Measurements from ENCODE around the gene SBF1. TPM values are rescaled to one million over a fixed set of nuclear protein-coding genes. Genes with fewer than 3 reads are reported as not detected.

SBF1 gene
- polyA plus RNA-seq, 4 donors: 27.3 to 43.7 (median 35.4) TPM

DNA sequence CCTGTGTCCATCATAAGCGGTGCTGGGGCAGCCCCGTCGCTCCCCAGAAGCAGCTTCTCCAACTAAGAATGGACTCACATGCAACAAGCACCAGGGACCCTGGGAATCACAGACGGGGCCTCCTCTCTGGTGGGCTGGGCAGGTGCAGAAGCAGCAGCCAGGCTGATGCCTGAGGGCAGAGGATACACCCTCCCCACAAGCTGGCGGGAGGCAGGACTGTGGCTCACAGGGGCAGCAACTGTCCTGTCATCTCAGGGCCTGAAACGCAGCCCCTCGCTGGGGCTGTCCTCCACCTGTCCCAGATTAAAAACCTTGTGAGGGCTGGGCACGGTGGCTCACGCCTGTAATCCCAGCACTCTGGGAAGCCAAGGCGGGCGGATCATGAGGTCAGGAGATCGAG, 3.1 kb upstream of the SBF1 start:
- H3K4me1 ChIP-seq (ENCODE audit: control insufficient read depth in 3 of 3, insufficient read depth in 2 of 3, low read depth in 1 of 3, low read length in 2 of 3): peaks cover 0 to 24% (median 7%) of the 10 kb centered on the region in 3 donors
- peaks cover 0 to 15% (median 0%) of the 10 kb centered on the region in 3 donors for H3K36me3 ChIP-seq (ENCODE audit: control insufficient read depth in 3 of 3, insufficient read depth in 2 of 3, low read depth in 1 of 3, low read length in 3 of 3)
- no peak for DNase-seq
- H3K27ac ChIP-seq (ENCODE audit: low read depth in 1 of 3, low read length in 2 of 3): no peak overlapping the region
- no peak overlapping the region for H3K4me3 ChIP-seq (ENCODE audit: low read depth in 1 of 3, low read length in 3 of 3)
- 90 to 93% (median 91%) methylated on average over 12 of the region's 12 CpGs for WGBS, 3 donors
- H3K9me3 ChIP-seq (ENCODE audit: control insufficient read depth in 2 of 2, insufficient read depth in 1 of 2, low read depth in 1 of 2, low read length in 1 of 2): no peaks in the 10 kb centered on the region
- FAIRE-seq: no peak
- peaks cover 0 to 37% (median 1%) of the 10 kb centered on the region in 3 donors for H3K27me3 ChIP-seq (ENCODE audit: control insufficient read depth in 3 of 3, insufficient read depth in 3 of 3, low read length in 3 of 3)

DNA sequence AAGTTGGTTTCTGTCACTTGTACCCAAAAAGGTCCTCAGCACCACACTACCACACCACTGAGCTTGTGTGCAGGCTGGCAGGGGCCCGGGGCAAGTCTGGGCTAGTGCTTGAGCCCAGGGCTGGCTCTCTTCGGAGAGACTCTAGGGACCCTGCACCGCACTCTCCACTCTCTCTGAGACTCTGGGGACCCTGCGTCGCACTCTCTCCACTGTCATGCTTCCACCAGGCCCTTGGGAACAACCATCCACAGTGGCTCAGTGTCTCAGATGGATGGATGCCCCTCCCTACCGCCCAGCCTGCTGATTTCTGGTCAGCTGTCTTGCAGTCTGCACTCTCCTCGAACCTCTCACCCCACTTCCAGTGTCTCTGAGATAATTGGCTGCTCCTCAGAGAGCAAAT, 2.0 kb upstream of the SBF1 start:
- H3K36me3 ChIP-seq (ENCODE audit: control insufficient read depth in 3 of 3, insufficient read depth in 2 of 3, low read depth in 1 of 3, low read length in 3 of 3): peaks cover 0 to 16% (median 0%) of the 10 kb centered on the region in 3 donors
- peaks cover 0 to 32% (median 0%) of the 10 kb centered on the region in 3 donors for H3K27me3 ChIP-seq (ENCODE audit: control insufficient read depth in 3 of 3, insufficient read depth in 3 of 3, low read length in 3 of 3)
- FAIRE-seq: no peak
- H3K9me3 ChIP-seq (ENCODE audit: control insufficient read depth in 2 of 2, insufficient read depth in 1 of 2, low read depth in 1 of 2, low read length in 1 of 2): no peaks in the 10 kb centered on the region
- no peak overlapping the region for H3K27ac ChIP-seq (ENCODE audit: low read depth in 1 of 3, low read length in 2 of 3)
- no peak for DNase-seq
- WGBS, 3 donors: 77 to 84% (median 81%) methylated on average over 7 of the region's 7 CpGs
- no peak overlapping the region for H3K4me3 ChIP-seq (ENCODE audit: low read depth in 1 of 3, low read length in 3 of 3)
- peaks cover 0 to 22% (median 7%) of the 10 kb centered on the region in 3 donors for H3K4me1 ChIP-seq (ENCODE audit: control insufficient read depth in 3 of 3, insufficient read depth in 2 of 3, low read depth in 1 of 3, low read length in 2 of 3)

DNA sequence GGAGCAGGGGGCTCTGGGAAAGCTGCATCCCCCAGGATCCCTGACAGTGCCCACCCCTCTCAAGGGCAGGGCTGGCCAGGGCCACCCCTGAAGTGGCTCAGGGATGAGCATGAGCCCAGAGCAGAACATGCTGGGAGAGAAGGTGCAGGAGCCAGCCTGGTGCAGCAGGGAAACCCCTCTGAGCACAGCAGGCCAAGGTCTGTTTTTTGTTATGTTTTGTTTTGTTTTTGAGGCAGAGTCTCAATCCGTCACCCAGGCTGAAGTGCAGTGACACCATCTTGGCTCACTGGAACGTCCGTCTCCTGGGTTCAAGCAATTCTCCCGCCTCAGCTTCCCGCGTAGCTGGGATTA, 792 bp upstream of the SBF1 start:
- Histone ChIP-seq H3K27me3 (ENCODE audit: control insufficient read depth in 3 of 3, insufficient read depth in 3 of 3, low read length in 3 of 3) (peaks cover 0 to 25% (median 0%) of the 10 kb centered on the region in 3 donors), H3K27ac (ENCODE audit: low read depth in 1 of 3, low read length in 2 of 3) (no peak overlapping the region), H3K36me3 (ENCODE audit: control insufficient read depth in 3 of 3, insufficient read depth in 2 of 3, low read depth in 1 of 3, low read length in 3 of 3) (peaks cover 0 to 29% (median 0%) of the 10 kb centered on the region in 3 donors), H3K4me3 (ENCODE audit: low read depth in 1 of 3, low read length in 3 of 3) (peak overlapping the region in 1 of 3 donors; percentile 70), H3K9me3 (ENCODE audit: control insufficient read depth in 2 of 2, insufficient read depth in 1 of 2, low read depth in 1 of 2, low read length in 1 of 2) (no peaks in the 10 kb centered on the region), H3K4me1 (ENCODE audit: control insufficient read depth in 3 of 3, insufficient read depth in 2 of 3, low read depth in 1 of 3, low read length in 2 of 3) (peaks cover 3 to 34% (median 17%) of the 10 kb centered on the region in 3 donors)
- no peak for FAIRE-seq
- WGBS, 3 donors: 78 to 84% (median 84%) methylated on average over 6 of the region's 6 CpGs
- no peak for DNase-seq

DNA sequence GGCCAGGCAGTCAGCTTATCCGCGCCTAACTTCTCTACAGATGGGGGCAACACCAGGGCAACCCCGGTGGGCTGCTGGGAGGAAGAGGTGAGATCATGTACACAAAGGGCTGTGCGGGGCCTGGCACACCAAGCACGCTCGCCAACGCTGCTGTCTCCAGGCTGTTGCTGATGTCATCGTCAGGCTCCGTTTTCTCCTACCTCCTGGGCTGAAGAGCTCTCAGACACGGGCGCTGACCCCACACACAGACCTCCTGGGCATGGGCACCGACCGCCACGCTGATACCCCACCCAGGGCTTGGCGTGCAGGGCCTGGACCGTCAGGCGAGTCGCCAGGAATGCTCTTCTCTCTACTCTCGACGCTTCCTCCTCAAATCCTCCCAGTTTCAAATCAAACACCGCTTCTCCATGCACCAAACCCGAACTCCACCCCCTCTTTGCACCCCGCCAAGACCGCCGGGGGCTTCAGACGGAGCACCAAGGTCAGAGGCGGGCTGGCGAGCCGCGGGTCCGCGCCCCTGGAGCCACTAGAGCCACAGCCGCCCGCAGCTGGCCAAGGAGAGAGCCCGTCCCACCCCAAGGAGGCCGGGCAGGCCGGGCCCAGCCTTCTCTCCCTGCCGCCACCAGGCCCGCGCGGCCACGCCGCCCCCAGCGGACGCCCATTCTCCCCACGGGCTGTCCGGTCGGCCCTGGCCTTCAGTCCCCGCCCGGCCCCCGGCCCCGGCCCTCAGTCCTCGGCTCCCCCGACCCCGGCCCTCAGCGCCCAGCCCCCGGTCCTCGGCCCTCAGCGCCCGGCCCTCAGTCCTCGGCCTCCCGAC, 772 bp downstream of the SBF1 start:
- Histone ChIP-seq H3K4me1 (ENCODE audit: control insufficient read depth in 3 of 3, insufficient read depth in 2 of 3, low read depth in 1 of 3, low read length in 2 of 3) (peaks cover 10 to 49% (median 26%) of the 10 kb centered on the region in 3 donors), H3K27ac (ENCODE audit: low read depth in 1 of 3, low read length in 2 of 3) (peak overlapping the region in 2 of 3 donors; percentile 31 to 66), H3K9me3 (ENCODE audit: control insufficient read depth in 2 of 2, insufficient read depth in 1 of 2, low read depth in 1 of 2, low read length in 1 of 2) (no peaks in the 10 kb centered on the region), H3K36me3 (ENCODE audit: control insufficient read depth in 3 of 3, insufficient read depth in 2 of 3, low read depth in 1 of 3, low read length in 3 of 3) (peaks cover 0 to 39% (median 0%) of the 10 kb centered on the region in 3 donors), H3K4me3 (ENCODE audit: low read depth in 1 of 3, low read length in 3 of 3) (peak overlapping the region; percentile 55 to 87 (median 75)), H3K27me3 (ENCODE audit: control insufficient read depth in 3 of 3, insufficient read depth in 3 of 3, low read length in 3 of 3) (peaks cover 0 to 11% (median 0%) of the 10 kb centered on the region in 3 donors)
- WGBS, 3 donors: 3 to 5% (median 4%) methylated on average over 32 to 62 of the region's 62 CpGs
- DNase-seq: peak; percentile 40 to 62
- no peak for FAIRE-seq

DNA sequence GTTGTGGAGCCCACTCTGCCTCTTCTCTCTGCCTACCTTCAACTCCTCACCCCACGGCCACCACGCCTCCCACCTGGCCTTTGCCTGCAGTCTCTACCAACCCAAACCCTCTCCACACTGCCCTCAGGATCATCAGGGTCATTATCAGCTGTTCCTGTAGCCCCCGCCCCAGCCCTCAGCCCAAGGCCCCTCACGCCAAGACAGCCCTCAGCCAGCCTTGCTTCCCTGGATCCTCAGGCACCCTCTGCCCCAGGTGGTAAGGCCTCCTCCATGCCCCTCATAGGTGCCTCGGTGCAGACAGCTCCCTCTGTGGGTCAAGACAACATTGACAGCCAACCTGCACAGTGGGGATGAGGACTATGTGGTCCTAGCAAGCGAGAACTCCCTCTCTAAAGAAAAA, 1.7 kb downstream of the SBF1 start:
- WGBS, 3 donors: 68 to 75% (median 68%) methylated on average over 6 of the region's 6 CpGs
- peak overlapping the region in 1 of 3 donors; percentile 13 for H3K27ac ChIP-seq (ENCODE audit: low read depth in 1 of 3, low read length in 2 of 3)
- H3K27me3 ChIP-seq (ENCODE audit: control insufficient read depth in 3 of 3, insufficient read depth in 3 of 3, low read length in 3 of 3): peaks cover 0 to 5% (median 0%) of the 10 kb centered on the region in 3 donors
- peaks cover 0 to 49% (median 0%) of the 10 kb centered on the region in 3 donors for H3K36me3 ChIP-seq (ENCODE audit: control insufficient read depth in 3 of 3, insufficient read depth in 2 of 3, low read depth in 1 of 3, low read length in 3 of 3)
- H3K9me3 ChIP-seq (ENCODE audit: control insufficient read depth in 2 of 2, insufficient read depth in 1 of 2, low read depth in 1 of 2, low read length in 1 of 2): no peaks in the 10 kb centered on the region
- peak overlapping the region in 2 of 3 donors; percentile 55 to 75 for H3K4me3 ChIP-seq (ENCODE audit: low read depth in 1 of 3, low read length in 3 of 3)
- no peak for FAIRE-seq
- peaks cover 10 to 50% (median 26%) of the 10 kb centered on the region in 3 donors for H3K4me1 ChIP-seq (ENCODE audit: control insufficient read depth in 3 of 3, insufficient read depth in 2 of 3, low read depth in 1 of 3, low read length in 2 of 3)
- peak; percentile 45 to 53 for DNase-seq

DNA sequence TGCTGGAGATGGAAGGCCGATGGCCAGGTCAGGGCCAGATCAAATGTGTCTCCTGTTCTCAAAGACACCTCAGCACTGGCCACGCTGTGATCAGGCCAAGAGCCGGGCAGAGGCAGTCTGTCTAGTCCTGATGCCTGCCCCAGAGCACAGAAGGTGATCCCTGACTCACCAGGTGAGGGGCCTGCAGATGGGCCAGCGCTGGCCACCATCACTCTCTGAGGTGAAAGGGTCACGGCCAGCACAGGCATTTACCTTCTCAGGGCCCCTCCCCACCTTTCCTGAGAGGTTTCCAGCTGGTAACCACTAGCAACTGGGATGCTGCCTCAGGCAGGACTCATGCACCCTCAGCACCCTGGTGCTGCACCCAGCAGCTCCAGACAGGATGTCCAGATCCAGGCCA, 2.9 kb downstream of the SBF1 start:
- DNase-seq: no peak
- Histone ChIP-seq H3K4me1 (ENCODE audit: control insufficient read depth in 3 of 3, insufficient read depth in 2 of 3, low read depth in 1 of 3, low read length in 2 of 3) (peaks cover 10 to 50% (median 26%) of the 10 kb centered on the region in 3 donors), H3K4me3 (ENCODE audit: low read depth in 1 of 3, low read length in 3 of 3) (no peak overlapping the region), H3K36me3 (ENCODE audit: control insufficient read depth in 3 of 3, insufficient read depth in 2 of 3, low read depth in 1 of 3, low read length in 3 of 3) (peaks cover under 1 to 60% (median 8%) of the 10 kb centered on the region in 3 donors), H3K27ac (ENCODE audit: low read depth in 1 of 3, low read length in 2 of 3) (no peak overlapping the region), H3K27me3 (ENCODE audit: control insufficient read depth in 3 of 3, insufficient read depth in 3 of 3, low read length in 3 of 3) (no peaks in the 10 kb centered on the region), H3K9me3 (ENCODE audit: control insufficient read depth in 2 of 2, insufficient read depth in 1 of 2, low read depth in 1 of 2, low read length in 1 of 2) (no peaks in the 10 kb centered on the region)
- 62 to 73% (median 70%) methylated on average over 5 of the region's 5 CpGs for WGBS, 3 donors
- no peak for FAIRE-seq

DNA sequence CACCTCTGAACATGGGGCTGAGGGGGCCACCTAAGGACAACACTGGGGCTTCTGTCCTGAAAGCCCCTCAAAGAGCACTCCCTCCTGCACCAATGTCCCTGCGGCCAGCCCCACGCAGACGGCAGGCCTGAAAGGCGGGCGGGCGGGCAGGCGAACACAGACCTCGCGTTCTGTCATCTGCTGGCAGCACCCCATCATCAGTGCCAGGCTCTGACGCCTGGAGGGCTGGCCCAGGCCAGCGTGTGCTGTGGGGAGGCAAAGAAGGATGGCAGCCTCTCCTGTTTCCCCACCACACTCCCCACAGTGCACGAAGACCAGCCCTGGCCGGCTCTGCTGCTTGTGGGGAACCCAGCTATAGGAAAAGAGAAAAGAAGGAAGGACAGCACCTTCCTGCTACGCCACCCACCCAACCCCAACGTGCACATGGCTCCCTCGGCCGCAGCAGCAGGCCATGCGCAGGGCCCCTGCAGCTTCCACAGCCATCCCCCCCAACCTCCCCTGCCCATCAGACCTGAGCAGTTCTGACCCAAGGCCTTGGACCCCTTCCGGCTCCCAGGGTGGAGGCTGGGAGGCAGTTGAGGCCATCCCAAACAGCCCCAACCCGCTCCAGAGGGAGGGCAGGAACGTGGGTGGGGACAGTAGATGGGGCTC, 3.5 kb downstream of the SBF1 start:
- Histone ChIP-seq H3K27ac (ENCODE audit: low read depth in 1 of 3, low read length in 2 of 3) (peak overlapping the region; percentile 24 to 95 (median 79)), H3K27me3 (ENCODE audit: control insufficient read depth in 3 of 3, insufficient read depth in 3 of 3, low read length in 3 of 3) (no peaks in the 10 kb centered on the region), H3K9me3 (ENCODE audit: control insufficient read depth in 2 of 2, insufficient read depth in 1 of 2, low read depth in 1 of 2, low read length in 1 of 2) (no peaks in the 10 kb centered on the region), H3K4me1 (ENCODE audit: control insufficient read depth in 3 of 3, insufficient read depth in 2 of 3, low read depth in 1 of 3, low read length in 2 of 3) (peaks cover 10 to 50% (median 26%) of the 10 kb centered on the region in 3 donors), H3K4me3 (ENCODE audit: low read depth in 1 of 3, low read length in 3 of 3) (no peak overlapping the region), H3K36me3 (ENCODE audit: control insufficient read depth in 3 of 3, insufficient read depth in 2 of 3, low read depth in 1 of 3, low read length in 3 of 3) (peaks cover 7 to 66% (median 14%) of the 10 kb centered on the region in 3 donors)
- 66 to 79% (median 70%) methylated on average over 21 of the region's 21 CpGs for WGBS, 3 donors
- FAIRE-seq: no peak
- DNase-seq: no peak

DNA sequence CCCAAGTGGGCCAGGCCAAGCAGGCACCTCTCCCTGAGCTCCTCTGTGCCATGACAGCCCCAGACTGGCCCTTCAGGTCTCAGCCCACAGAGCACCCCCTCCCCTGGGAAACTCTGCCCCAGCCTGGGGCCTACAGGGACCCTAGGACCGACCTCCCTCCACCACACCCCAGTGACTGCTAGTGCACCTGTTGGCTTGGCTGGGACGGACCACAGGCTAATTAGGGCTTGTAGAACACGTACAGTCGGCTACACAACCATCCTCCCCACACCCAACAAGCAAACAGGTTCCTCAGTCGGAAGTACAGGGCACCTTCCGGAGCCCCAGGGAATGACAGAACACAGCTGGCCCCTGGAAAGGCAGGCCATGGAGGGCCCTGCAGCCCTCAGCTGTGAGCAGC, 4.3 kb downstream of the SBF1 start:
- Histone ChIP-seq H3K27ac (ENCODE audit: low read depth in 1 of 3, low read length in 2 of 3) (peak overlapping the region; percentile 64 to 95 (median 79)), H3K4me1 (ENCODE audit: control insufficient read depth in 3 of 3, insufficient read depth in 2 of 3, low read depth in 1 of 3, low read length in 2 of 3) (peaks cover 10 to 48% (median 26%) of the 10 kb centered on the region in 3 donors)
- 5 to 46% (median 14%) methylated on average over 6 of the region's 6 CpGs for WGBS, 3 donors

More for the DNA sequence above, 4.3 kb downstream of the SBF1 start:
- no peaks in the 10 kb centered on the region for H3K27me3 ChIP-seq (ENCODE audit: control insufficient read depth in 3 of 3, insufficient read depth in 3 of 3, low read length in 3 of 3)
- FAIRE-seq: no peak
- H3K9me3 ChIP-seq (ENCODE audit: control insufficient read depth in 2 of 2, insufficient read depth in 1 of 2, low read depth in 1 of 2, low read length in 1 of 2): no peaks in the 10 kb centered on the region
- H3K4me3 ChIP-seq (ENCODE audit: low read depth in 1 of 3, low read length in 3 of 3): no peak overlapping the region
- H3K36me3 ChIP-seq (ENCODE audit: control insufficient read depth in 3 of 3, insufficient read depth in 2 of 3, low read depth in 1 of 3, low read length in 3 of 3): peaks cover 7 to 75% (median 22%) of the 10 kb centered on the region in 3 donors
- DNase-seq: peak; percentile 69 to 71

Data from small intestine (tissue), 7 donors.